ENCODE measurements around the gene RSPH4A. TPM values are rescaled to one million over a fixed set of nuclear protein-coding genes. Genes with fewer than 3 reads are reported as not detected.

RSPH4A gene
- total and polyA plus RNA-seq, 9 of the 15 experiments (the other 6 are each of a cell fraction or from before 2014, with no cell fraction given) = 0.04 to 0.30 (median 0.11) TPM

DNA sequence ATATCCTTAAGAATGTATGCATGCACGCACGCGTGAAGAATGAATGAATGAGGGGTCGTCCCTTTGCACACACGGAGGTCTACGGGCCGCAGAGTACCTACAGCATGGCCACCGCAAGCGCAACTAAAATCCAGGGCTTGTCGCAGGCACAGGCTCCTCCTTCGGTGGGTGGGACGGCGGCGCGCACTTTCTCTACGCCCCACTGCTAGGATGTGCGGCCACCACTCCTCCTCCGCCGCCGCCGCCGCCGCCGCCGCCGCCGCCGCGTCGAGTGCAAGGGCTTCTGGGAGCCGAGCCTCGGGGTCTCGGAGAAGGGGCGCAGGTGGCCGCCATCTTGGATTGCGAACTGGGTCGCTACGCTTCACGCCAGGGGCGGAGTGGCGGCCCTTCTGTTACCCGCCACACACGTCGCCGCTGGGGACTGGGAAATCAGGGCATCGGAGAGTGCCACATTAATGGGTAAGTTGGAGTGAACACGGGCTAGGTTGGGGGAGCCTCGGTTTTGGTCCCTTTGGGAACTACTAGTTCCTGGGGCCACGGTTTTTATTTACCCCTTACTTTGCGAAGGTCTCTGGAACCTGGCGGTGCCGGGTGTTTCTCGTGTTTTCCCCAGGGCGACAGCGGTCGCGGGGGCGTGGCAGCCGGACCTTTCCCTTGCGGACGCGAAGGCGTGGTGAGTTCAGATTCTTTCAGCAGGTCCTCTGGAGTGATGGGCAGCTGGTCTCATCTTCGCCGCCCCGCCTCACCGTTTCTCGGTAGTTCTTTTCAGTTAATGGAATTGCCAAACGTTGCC is 64.8 kb downstream of the RSPH4A start, which contains the start of gene KPNA5 (continued):
- TF ChIP-seq, protein P1, sequence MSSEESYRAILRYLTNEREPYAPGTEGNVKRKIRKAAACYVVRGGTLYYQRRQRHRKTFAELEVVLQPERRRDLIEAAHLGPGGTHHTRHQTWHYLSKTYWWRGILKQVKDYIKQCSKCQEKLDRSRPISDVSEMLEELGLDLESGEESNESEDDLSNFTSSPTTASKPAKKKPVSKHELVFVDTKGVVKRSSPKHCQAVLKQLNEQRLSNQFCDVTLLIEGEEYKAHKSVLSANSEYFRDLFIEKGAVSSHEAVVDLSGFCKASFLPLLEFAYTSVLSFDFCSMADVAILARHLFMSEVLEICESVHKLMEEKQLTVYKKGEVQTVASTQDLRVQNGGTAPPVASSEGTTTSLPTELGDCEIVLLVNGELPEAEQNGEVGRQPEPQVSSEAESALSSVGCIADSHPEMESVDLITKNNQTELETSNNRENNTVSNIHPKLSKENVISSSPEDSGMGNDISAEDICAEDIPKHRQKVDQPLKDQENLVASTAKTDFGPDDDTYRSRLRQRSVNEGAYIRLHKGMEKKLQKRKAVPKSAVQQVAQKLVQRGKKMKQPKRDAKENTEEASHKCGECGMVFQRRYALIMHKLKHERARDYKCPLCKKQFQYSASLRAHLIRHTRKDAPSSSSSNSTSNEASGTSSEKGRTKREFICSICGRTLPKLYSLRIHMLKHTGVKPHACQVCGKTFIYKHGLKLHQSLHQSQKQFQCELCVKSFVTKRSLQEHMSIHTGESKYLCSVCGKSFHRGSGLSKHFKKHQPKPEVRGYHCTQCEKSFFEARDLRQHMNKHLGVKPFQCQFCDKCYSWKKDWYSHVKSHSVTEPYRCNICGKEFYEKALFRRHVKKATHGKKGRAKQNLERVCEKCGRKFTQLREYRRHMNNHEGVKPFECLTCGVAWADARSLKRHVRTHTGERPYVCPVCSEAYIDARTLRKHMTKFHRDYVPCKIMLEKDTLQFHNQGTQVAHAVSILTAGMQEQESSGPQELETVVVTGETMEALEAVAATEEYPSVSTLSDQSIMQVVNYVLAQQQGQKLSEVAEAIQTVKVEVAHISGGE (CRISPR knock-in tag; IDR thresholded peaks at IDR 0.05) = peak in 1 of 3 experiments; percentile 72; a peak in 2 of 6 replicates
- TF ChIP-seq CBX5 (IDR thresholded peaks at IDR 0.05; ENCODE audit: borderline replicate concordance, low read depth) (0 out of 2 replicates have a peak, but pooled peaks have one; percentile 12), GABPB2 (CRISPR knock-in tag; conservative IDR thresholded peaks at IDR 0.05) (no peak), CHD2 (IDR thresholded peaks at IDR 0.05; ENCODE audit: low read depth, low read length) (no peak), MEF2D (tag; conservative IDR thresholded peaks at IDR 0.05; ENCODE audit: low read depth) (no peak), NR1H2 (CRISPR knock-in tag; IDR thresholded peaks at IDR 0.05) (no peak), E2F3 (CRISPR knock-in tag; IDR thresholded peaks at IDR 0.05) (no peak), KLF10 (CRISPR knock-in tag; IDR thresholded peaks at IDR 0.05) (no peak), ARID4B (CRISPR knock-in tag; IDR thresholded peaks at IDR 0.05) (peak; percentile 63), SMARCC2 (IDR thresholded peaks at IDR 0.05; ENCODE audit: low read depth) (no peak), HDAC8 (tag; IDR thresholded peaks at IDR 0.05) (0 out of 2 replicates have a peak, but pooled peaks have one; percentile 62), PHF8 (IDR thresholded peaks at IDR 0.05; ENCODE audit: borderline replicate concordance, low read length) (peak; percentile 94), ZNF143 (CRISPR knock-in tag; IDR thresholded peaks at IDR 0.05) (peak; percentile 81), CCAR2 (IDR thresholded peaks at IDR 0.05; ENCODE audit: low read depth, low read length) (no peak)
- TF ChIP-seq, protein P2, sequence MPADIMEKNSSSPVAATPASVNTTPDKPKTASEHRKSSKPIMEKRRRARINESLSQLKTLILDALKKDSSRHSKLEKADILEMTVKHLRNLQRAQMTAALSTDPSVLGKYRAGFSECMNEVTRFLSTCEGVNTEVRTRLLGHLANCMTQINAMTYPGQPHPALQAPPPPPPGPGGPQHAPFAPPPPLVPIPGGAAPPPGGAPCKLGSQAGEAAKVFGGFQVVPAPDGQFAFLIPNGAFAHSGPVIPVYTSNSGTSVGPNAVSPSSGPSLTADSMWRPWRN (IDR thresholded peaks at IDR 0.05; ENCODE audit: low read depth) = no peak
- TF ChIP-seq, protein P3, sequence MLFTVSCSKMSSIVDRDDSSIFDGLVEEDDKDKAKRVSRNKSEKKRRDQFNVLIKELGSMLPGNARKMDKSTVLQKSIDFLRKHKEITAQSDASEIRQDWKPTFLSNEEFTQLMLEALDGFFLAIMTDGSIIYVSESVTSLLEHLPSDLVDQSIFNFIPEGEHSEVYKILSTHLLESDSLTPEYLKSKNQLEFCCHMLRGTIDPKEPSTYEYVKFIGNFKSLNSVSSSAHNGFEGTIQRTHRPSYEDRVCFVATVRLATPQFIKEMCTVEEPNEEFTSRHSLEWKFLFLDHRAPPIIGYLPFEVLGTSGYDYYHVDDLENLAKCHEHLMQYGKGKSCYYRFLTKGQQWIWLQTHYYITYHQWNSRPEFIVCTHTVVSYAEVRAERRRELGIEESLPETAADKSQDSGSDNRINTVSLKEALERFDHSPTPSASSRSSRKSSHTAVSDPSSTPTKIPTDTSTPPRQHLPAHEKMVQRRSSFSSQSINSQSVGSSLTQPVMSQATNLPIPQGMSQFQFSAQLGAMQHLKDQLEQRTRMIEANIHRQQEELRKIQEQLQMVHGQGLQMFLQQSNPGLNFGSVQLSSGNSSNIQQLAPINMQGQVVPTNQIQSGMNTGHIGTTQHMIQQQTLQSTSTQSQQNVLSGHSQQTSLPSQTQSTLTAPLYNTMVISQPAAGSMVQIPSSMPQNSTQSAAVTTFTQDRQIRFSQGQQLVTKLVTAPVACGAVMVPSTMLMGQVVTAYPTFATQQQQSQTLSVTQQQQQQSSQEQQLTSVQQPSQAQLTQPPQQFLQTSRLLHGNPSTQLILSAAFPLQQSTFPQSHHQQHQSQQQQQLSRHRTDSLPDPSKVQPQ (CRISPR knock-in tag; IDR thresholded peaks at IDR 0.05; ENCODE audit: borderline replicate concordance) = no peak

All from K562 (cell line).